Measurements from ENCODE around the gene ELAVL2.

Gene ELAVL2

DNA sequence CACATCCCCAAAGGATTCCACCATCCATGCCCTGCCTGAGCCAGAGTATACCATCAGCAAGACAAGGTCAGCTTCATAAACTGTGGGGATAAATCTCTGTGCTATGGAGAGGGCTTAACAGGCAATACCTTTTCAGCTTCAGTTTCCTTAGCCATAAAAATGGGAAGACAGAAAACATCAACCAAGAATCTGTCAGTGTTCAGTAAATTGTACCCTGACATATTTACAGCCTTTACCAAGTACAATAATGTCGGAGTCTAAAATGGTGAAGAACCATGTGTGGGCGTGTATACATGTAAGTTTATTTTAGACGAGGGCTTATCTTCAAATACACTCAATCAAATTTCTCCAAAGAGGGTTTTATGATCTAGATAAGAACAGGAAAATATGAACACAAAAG, 94.7 kb downstream of the ELAVL2 start:
- no peak overlapping the region for H3K27ac ChIP-seq
- H3K36me3 ChIP-seq (ENCODE audit: insufficient read depth), result no peaks in the 10 kb centered on the region
- TF ChIP-seq, protein P1, sequence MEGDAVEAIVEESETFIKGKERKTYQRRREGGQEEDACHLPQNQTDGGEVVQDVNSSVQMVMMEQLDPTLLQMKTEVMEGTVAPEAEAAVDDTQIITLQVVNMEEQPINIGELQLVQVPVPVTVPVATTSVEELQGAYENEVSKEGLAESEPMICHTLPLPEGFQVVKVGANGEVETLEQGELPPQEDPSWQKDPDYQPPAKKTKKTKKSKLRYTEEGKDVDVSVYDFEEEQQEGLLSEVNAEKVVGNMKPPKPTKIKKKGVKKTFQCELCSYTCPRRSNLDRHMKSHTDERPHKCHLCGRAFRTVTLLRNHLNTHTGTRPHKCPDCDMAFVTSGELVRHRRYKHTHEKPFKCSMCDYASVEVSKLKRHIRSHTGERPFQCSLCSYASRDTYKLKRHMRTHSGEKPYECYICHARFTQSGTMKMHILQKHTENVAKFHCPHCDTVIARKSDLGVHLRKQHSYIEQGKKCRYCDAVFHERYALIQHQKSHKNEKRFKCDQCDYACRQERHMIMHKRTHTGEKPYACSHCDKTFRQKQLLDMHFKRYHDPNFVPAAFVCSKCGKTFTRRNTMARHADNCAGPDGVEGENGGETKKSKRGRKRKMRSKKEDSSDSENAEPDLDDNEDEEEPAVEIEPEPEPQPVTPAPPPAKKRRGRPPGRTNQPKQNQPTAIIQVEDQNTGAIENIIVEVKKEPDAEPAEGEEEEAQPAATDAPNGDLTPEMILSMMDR (conservative IDR thresholded peaks at IDR 0.05; ENCODE audit: low read depth, low read length), result no peak
- H3K27me3 ChIP-seq (ENCODE audit: insufficient read depth, low read depth), result no peaks in the 10 kb centered on the region
- H3K79me2 ChIP-seq (ENCODE audit: insufficient read depth, low read depth), result no peaks in the 10 kb centered on the region
- no peaks in the 10 kb centered on the region for H4K20me1 ChIP-seq (ENCODE audit: insufficient read depth)
- no peak overlapping the region for H3K4me3 ChIP-seq (IDR thresholded peaks at IDR 0.05; ENCODE audit: insufficient read depth, low read depth, low read length)
- no peak overlapping the region for H3K4me2 ChIP-seq
- H3K4me1 ChIP-seq (ENCODE audit: low read depth, poor library complexity, severe bottlenecking), result no peaks in the 10 kb centered on the region
- no peak overlapping the region for H2AFZ ChIP-seq (ENCODE audit: low read depth)
- no peak overlapping the region for H3K9ac ChIP-seq

DNA sequence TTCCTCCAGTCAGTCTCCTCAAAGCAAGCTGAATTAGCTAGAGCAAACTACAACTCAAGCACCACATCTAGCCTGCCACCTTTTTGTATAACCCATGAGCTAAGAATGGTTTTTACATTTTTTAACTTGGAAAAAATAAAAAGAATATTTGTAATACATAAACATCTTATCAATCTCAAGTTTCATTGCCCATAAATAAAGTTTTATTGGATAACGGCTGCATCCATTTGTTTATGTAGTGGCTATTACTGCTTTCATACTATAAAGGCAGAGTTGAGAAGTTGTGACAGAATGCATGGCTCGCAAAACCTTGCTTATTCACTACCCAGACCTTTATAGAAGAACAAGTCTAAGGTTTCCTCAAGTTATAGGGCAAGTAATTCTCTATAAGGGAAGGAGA, 95.7 kb downstream of the ELAVL2 start:
- Histone ChIP-seq H2AFZ (ENCODE audit: low read depth) (no peak overlapping the region), H3K9ac (no peak overlapping the region), H3K4me3 (IDR thresholded peaks at IDR 0.05; ENCODE audit: insufficient read depth, low read depth, low read length) (no peak overlapping the region), H3K79me2 (ENCODE audit: insufficient read depth, low read depth) (no peaks in the 10 kb centered on the region), H3K4me1 (ENCODE audit: low read depth, poor library complexity, severe bottlenecking) (no peaks in the 10 kb centered on the region), H3K36me3 (ENCODE audit: insufficient read depth) (no peaks in the 10 kb centered on the region), H3K27ac (no peak overlapping the region), H4K20me1 (ENCODE audit: insufficient read depth) (no peaks in the 10 kb centered on the region), H3K27me3 (ENCODE audit: insufficient read depth, low read depth) (no peaks in the 10 kb centered on the region), H3K4me2 (no peak overlapping the region)
- TF ChIP-seq, protein P1 (conservative IDR thresholded peaks at IDR 0.05; ENCODE audit: low read depth, low read length), result no peak

DNA sequence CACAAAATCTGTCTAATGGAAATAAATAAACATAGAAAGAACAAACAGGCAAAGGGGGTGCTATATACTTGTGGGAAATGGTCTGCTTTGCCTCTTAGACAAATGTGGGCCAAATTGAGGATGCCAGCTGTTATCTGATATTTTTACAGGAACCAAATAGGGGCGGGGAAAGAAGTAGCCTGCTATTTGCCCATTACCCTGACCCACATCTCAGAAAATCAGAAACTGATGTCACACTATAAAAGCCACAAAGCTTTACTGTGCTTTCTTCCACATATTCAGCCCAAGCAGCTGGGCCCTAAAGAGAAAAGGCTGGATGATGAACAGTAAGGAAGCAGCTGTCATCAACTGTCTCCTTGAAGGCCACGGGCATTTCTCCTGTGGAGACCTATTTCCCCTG, 97.3 kb downstream of the ELAVL2 start:
- H4K20me1 ChIP-seq (ENCODE audit: insufficient read depth), result no peaks in the 10 kb centered on the region
- TF ChIP-seq, protein P1 (conservative IDR thresholded peaks at IDR 0.05; ENCODE audit: low read depth, low read length), result no peak
- H3K27ac ChIP-seq, result no peak overlapping the region
- no peak overlapping the region for H2AFZ ChIP-seq (ENCODE audit: low read depth)
- H3K36me3 ChIP-seq (ENCODE audit: insufficient read depth), result no peaks in the 10 kb centered on the region
- H3K4me3 ChIP-seq (IDR thresholded peaks at IDR 0.05; ENCODE audit: insufficient read depth, low read depth, low read length), result no peak overlapping the region
- no peaks in the 10 kb centered on the region for H3K79me2 ChIP-seq (ENCODE audit: insufficient read depth, low read depth)
- no peaks in the 10 kb centered on the region for H3K27me3 ChIP-seq (ENCODE audit: insufficient read depth, low read depth)
- no peak overlapping the region for H3K9ac ChIP-seq
- no peaks in the 10 kb centered on the region for H3K4me1 ChIP-seq (ENCODE audit: low read depth, poor library complexity, severe bottlenecking)
- H3K4me2 ChIP-seq, result no peak overlapping the region

DNA sequence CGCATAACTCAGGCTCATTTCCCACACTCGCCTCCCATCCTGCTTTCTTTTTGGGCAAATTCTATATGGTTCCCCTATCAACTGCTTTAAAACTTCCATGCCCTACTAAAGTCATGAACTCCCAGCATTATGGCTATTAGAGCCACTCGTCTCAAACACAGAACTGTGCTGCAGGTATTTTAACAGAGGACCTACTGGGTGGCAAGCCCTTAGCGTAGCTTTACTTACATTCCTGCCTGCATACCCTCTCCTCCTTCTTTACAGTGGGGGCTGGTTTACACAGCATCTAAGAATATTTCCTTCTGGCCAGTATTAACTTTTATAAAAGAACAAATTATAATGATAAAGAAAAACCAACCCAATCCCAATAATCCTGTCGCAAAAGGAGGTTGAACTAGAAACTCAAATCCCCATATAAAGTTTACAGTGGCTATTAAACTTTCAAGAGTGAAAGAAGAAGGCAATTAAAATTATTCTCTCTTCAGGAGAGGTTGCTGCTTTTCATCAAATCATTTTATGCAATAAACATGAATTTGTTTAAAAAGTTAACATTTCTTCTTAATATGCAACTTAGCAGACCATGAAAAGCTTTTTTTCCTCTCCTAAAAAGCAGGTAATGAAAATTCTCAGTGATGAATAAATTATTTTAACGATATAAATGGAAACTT, 100.6 kb downstream of the ELAVL2 start:
- Histone ChIP-seq H4K20me1 (ENCODE audit: insufficient read depth) (no peaks in the 10 kb centered on the region), H3K4me1 (ENCODE audit: low read depth, poor library complexity, severe bottlenecking) (peaks cover 6% of the 10 kb centered on the region), H3K36me3 (ENCODE audit: insufficient read depth) (no peaks in the 10 kb centered on the region), H3K4me2 (no peak overlapping the region), H3K4me3 (IDR thresholded peaks at IDR 0.05; ENCODE audit: insufficient read depth, low read depth, low read length) (no peak overlapping the region), H3K9ac (no peak overlapping the region), H3K27ac (no peak overlapping the region), H3K27me3 (ENCODE audit: insufficient read depth, low read depth) (no peaks in the 10 kb centered on the region), H2AFZ (ENCODE audit: low read depth) (no peak overlapping the region), H3K79me2 (ENCODE audit: insufficient read depth, low read depth) (no peaks in the 10 kb centered on the region)
- TF ChIP-seq, protein P1 (conservative IDR thresholded peaks at IDR 0.05; ENCODE audit: low read depth, low read length), result no peak

All from KMS-11 (cell line).